ENCODE data around the gene PLEKHM3. TPM values are rescaled to one million over a fixed set of nuclear protein-coding genes. Genes with fewer than 3 reads are reported as not detected.

Gene PLEKHM3
- total and polyA plus RNA-seq, 2 of the 13 experiments (the other 11 are each of a cell fraction or from before 2014, with no cell fraction given) = 4.5 to 4.7 TPM

GRCh38 chr2:207815254-207815653 lies 210.1 kb downstream of the PLEKHM3 start (continued):
- TF ChIP-seq, protein P1, sequence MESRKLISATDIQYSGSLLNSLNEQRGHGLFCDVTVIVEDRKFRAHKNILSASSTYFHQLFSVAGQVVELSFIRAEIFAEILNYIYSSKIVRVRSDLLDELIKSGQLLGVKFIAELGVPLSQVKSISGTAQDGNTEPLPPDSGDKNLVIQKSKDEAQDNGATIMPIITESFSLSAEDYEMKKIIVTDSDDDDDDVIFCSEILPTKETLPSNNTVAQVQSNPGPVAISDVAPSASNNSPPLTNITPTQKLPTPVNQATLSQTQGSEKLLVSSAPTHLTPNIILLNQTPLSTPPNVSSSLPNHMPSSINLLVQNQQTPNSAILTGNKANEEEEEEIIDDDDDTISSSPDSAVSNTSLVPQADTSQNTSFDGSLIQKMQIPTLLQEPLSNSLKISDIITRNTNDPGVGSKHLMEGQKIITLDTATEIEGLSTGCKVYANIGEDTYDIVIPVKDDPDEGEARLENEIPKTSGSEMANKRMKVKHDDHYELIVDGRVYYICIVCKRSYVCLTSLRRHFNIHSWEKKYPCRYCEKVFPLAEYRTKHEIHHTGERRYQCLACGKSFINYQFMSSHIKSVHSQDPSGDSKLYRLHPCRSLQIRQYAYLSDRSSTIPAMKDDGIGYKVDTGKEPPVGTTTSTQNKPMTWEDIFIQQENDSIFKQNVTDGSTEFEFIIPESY (CRISPR knock-in tag; IDR thresholded peaks at IDR 0.05) = 0 out of 2 replicates have a peak, but pooled peaks have one; percentile 2
- TF ChIP-seq ZNF468 (CRISPR knock-in tag; IDR thresholded peaks at IDR 0.05) = no peak
- no peak for TF ChIP-seq ZNF556 (CRISPR knock-in tag; IDR thresholded peaks at IDR 0.05; ENCODE audit: borderline replicate concordance)
- TF ChIP-seq, protein P2, sequence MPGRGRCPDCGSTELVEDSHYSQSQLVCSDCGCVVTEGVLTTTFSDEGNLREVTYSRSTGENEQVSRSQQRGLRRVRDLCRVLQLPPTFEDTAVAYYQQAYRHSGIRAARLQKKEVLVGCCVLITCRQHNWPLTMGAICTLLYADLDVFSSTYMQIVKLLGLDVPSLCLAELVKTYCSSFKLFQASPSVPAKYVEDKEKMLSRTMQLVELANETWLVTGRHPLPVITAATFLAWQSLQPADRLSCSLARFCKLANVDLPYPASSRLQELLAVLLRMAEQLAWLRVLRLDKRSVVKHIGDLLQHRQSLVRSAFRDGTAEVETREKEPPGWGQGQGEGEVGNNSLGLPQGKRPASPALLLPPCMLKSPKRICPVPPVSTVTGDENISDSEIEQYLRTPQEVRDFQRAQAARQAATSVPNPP (CRISPR knock-in tag; IDR thresholded peaks at IDR 0.05) = no peak
- TF ChIP-seq CENPX (CRISPR knock-in tag; IDR thresholded peaks at IDR 0.05) = no peak
- no peak for TF ChIP-seq MLLT10 (CRISPR knock-in tag; IDR thresholded peaks at IDR 0.05)
- 0 out of 2 replicates have a peak, but pooled peaks have one; percentile 38 for TF ChIP-seq MAF1 (CRISPR knock-in tag; IDR thresholded peaks at IDR 0.05; ENCODE audit: borderline replicate concordance)
- no peak for TF ChIP-seq FOXK2 (IDR thresholded peaks at IDR 0.05)
- peak; percentile 46; the same call in 1 of the 2 replicates for TF ChIP-seq HNF4G (IDR thresholded peaks at IDR 0.05; ENCODE audit: borderline replicate concordance, low read depth, low read length)
- TF ChIP-seq HNF4G (CRISPR knock-in tag; IDR thresholded peaks at IDR 0.05; ENCODE audit: borderline replicate concordance, low read depth) = no peak
- TF ChIP-seq PAX8 (CRISPR knock-in tag; IDR thresholded peaks at IDR 0.05; ENCODE audit: borderline replicate concordance) = no peak
- TF ChIP-seq, protein P3, sequence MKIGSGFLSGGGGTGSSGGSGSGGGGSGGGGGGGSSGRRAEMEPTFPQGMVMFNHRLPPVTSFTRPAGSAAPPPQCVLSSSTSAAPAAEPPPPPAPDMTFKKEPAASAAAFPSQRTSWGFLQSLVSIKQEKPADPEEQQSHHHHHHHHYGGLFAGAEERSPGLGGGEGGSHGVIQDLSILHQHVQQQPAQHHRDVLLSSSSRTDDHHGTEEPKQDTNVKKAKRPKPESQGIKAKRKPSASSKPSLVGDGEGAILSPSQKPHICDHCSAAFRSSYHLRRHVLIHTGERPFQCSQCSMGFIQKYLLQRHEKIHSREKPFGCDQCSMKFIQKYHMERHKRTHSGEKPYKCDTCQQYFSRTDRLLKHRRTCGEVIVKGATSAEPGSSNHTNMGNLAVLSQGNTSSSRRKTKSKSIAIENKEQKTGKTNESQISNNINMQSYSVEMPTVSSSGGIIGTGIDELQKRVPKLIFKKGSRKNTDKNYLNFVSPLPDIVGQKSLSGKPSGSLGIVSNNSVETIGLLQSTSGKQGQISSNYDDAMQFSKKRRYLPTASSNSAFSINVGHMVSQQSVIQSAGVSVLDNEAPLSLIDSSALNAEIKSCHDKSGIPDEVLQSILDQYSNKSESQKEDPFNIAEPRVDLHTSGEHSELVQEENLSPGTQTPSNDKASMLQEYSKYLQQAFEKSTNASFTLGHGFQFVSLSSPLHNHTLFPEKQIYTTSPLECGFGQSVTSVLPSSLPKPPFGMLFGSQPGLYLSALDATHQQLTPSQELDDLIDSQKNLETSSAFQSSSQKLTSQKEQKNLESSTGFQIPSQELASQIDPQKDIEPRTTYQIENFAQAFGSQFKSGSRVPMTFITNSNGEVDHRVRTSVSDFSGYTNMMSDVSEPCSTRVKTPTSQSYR (CRISPR knock-in tag; IDR thresholded peaks at IDR 0.05; ENCODE audit: borderline replicate concordance) = no peak
- no peak for TF ChIP-seq ZXDC (CRISPR knock-in tag; IDR thresholded peaks at IDR 0.05)
- TF ChIP-seq, protein P4, sequence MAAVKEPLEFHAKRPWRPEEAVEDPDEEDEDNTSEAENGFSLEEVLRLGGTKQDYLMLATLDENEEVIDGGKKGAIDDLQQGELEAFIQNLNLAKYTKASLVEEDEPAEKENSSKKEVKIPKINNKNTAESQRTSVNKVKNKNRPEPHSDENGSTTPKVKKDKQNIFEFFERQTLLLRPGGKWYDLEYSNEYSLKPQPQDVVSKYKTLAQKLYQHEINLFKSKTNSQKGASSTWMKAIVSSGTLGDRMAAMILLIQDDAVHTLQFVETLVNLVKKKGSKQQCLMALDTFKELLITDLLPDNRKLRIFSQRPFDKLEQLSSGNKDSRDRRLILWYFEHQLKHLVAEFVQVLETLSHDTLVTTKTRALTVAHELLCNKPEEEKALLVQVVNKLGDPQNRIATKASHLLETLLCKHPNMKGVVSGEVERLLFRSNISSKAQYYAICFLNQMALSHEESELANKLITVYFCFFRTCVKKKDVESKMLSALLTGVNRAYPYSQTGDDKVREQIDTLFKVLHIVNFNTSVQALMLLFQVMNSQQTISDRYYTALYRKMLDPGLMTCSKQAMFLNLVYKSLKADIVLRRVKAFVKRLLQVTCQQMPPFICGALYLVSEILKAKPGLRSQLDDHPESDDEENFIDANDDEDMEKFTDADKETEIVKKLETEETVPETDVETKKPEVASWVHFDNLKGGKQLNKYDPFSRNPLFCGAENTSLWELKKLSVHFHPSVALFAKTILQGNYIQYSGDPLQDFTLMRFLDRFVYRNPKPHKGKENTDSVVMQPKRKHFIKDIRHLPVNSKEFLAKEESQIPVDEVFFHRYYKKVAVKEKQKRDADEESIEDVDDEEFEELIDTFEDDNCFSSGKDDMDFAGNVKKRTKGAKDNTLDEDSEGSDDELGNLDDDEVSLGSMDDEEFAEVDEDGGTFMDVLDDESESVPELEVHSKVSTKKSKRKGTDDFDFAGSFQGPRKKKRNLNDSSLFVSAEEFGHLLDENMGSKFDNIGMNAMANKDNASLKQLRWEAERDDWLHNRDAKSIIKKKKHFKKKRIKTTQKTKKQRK (IDR thresholded peaks at IDR 0.05; ENCODE audit: low read length) = no peak
- TF ChIP-seq BORCS8-MEF2B (CRISPR knock-in tag; IDR thresholded peaks at IDR 0.05) = no peak
- TF ChIP-seq CBX1 (IDR thresholded peaks at IDR 0.05; ENCODE audit: low read depth) = no peak
- TF ChIP-seq NFRKB (IDR thresholded peaks at IDR 0.05) = no peak
- TF ChIP-seq RCOR2 (CRISPR knock-in tag; IDR thresholded peaks at IDR 0.05) = peak; percentile 72; the same call in 1 of the 2 replicates

All from HepG2 (cell line).